Measurements from ENCODE around the gene SLC23A1.

GRCh38 chr5:139395844-139396640 lies 12.9 kb upstream of the SLC23A1 start:
- TF ChIP-seq, protein P1, sequence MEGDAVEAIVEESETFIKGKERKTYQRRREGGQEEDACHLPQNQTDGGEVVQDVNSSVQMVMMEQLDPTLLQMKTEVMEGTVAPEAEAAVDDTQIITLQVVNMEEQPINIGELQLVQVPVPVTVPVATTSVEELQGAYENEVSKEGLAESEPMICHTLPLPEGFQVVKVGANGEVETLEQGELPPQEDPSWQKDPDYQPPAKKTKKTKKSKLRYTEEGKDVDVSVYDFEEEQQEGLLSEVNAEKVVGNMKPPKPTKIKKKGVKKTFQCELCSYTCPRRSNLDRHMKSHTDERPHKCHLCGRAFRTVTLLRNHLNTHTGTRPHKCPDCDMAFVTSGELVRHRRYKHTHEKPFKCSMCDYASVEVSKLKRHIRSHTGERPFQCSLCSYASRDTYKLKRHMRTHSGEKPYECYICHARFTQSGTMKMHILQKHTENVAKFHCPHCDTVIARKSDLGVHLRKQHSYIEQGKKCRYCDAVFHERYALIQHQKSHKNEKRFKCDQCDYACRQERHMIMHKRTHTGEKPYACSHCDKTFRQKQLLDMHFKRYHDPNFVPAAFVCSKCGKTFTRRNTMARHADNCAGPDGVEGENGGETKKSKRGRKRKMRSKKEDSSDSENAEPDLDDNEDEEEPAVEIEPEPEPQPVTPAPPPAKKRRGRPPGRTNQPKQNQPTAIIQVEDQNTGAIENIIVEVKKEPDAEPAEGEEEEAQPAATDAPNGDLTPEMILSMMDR (IDR thresholded peaks at IDR 0.05; ENCODE audit: low read length) = no peak
- TF ChIP-seq EZH2 (IDR thresholded peaks at IDR 0.05; ENCODE audit: borderline replicate concordance, low read length) = no peak
